T-helper 2 cell (primary cell): ENCODE data around the gene YEATS4.

Source experiments
- DNase-seq, 5 experiments: peaks; one replicate each; pipeline versions ENCODE4 v3.0.0 to v3.0.0-alpha.2; 2012 to 2022

The YEATS4 gene

GRCh38 chr12:69435644-69436043 lies 76.1 kb downstream of the YEATS4 start:
- DNase-seq: no peak

- no peak for DNase-seq
These were observed 77.5 kb downstream of the YEATS4 start for GRCh38 chr12:69437073-69437472.

- DNase-seq: no peak
These were observed 79.0 kb downstream of the YEATS4 start for GRCh38 chr12:69438539-69438938.

- DNase-seq: no peak
These were observed 80.5 kb downstream of the YEATS4 start for GRCh38 chr12:69440016-69440415.
